Erythroblast (primary cell): ENCODE data around the gene TGM6.

ENCODE experiments used
- GATA1 ChIP-seq: IDR thresholded peaks from 2 replicates; pipeline ENCODE4 v1.6.1; 2011; ENCODE audit warnings: low read depth, mild to moderate bottlenecking, control low read depth, low read length, moderate library complexity
- POLR2A ChIP-seq: IDR thresholded peaks from 2 replicates; pipeline ENCODE4 v1.6.1; 2011; ENCODE audit warnings: mild to moderate bottlenecking, low read length

- TF ChIP-seq POLR2A: no peak
- TF ChIP-seq GATA1: no peak
Measured at GRCh38 chr20:2397595-2398145, 17.0 kb downstream of the TGM6 start.
